Measurements from ENCODE around the gene LRSAM1. TPM values are rescaled to one million over a fixed set of nuclear protein-coding genes. Genes with fewer than 3 reads are reported as not detected.

The LRSAM1 gene
- total and polyA plus RNA-seq, 9 donors: 9.0 to 28.5 (median 17.4) TPM

- 50 to 51% (median 50%) methylated on average over 23 to 25 of the region's 25 CpGs for WGBS, 3 donors
Measured at GRCh38 chr9:127503947-127504886, 52.9 kb downstream of the LRSAM1 start.

DNA sequence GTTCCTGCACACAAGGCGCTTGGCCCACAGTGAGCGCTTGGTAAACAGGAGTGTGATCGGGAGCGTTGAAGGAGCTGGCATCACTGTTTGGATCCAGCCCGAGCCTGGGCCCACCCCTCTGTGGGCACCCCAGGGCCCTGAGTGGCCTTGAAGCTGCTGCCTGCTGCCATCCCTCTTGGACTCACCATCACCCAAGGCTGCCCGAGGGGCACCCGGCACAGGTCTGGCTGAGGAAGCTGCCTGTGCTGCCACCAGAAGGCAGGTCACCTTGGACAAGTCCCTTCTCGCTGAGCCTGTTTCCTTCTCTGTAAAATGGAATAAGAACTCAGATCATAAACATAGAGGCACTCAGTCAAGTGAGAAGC, 53.6 kb downstream of the LRSAM1 start:
- WGBS, 3 donors: 83 to 90% (median 90%) methylated on average over 8 of the region's 8 CpGs
- TF ChIP-seq EP300 (IDR thresholded peaks at IDR 0.05): no peak
- no peak for TF ChIP-seq POLR2A (IDR thresholded peaks at IDR 0.05)
- TF ChIP-seq, protein P1, sequence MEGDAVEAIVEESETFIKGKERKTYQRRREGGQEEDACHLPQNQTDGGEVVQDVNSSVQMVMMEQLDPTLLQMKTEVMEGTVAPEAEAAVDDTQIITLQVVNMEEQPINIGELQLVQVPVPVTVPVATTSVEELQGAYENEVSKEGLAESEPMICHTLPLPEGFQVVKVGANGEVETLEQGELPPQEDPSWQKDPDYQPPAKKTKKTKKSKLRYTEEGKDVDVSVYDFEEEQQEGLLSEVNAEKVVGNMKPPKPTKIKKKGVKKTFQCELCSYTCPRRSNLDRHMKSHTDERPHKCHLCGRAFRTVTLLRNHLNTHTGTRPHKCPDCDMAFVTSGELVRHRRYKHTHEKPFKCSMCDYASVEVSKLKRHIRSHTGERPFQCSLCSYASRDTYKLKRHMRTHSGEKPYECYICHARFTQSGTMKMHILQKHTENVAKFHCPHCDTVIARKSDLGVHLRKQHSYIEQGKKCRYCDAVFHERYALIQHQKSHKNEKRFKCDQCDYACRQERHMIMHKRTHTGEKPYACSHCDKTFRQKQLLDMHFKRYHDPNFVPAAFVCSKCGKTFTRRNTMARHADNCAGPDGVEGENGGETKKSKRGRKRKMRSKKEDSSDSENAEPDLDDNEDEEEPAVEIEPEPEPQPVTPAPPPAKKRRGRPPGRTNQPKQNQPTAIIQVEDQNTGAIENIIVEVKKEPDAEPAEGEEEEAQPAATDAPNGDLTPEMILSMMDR (IDR thresholded peaks at IDR 0.05): no peak
- H3K36me3 ChIP-seq: no peaks in the 10 kb centered on the region
- no peak overlapping the region for H3K4me3 ChIP-seq
- no peaks in the 10 kb centered on the region for H3K9me3 ChIP-seq
- H3K27me3 ChIP-seq: no peaks in the 10 kb centered on the region
- H3K27ac ChIP-seq: no peak overlapping the region
- peaks cover 3% of the 10 kb centered on the region for H3K4me1 ChIP-seq (ENCODE audit: insufficient read depth)
- intact Hi-C loops (cut with DNase I): loop anchor here (1.0 to 10.0 kb wide), 7 partner anchors 81 to 420 kb away; no protein-coding TSS in a partner anchor
- no peak for DNase-seq

More at GRCh38 chr9:127503947-127504886, 52.9 kb downstream of the LRSAM1 start:
- H3K27ac ChIP-seq: peak overlapping the region in 1 of 2 donors; percentile 29
- no peaks in the 10 kb centered on the region for H3K9me3 ChIP-seq
- H3K4me3 ChIP-seq: no peak overlapping the region
- H3K36me3 ChIP-seq: no peaks in the 10 kb centered on the region
- peak; percentile 83 to 92 (median 89) for DNase-seq
- TF ChIP-seq, protein P1 (IDR thresholded peaks at IDR 0.05): peak; percentile 87 to 94 (median 92)
- TF ChIP-seq POLR2A (IDR thresholded peaks at IDR 0.05): no peak
- H3K27me3 ChIP-seq: no peaks in the 10 kb centered on the region
- H3K4me1 ChIP-seq (ENCODE audit: insufficient read depth): peaks cover 2% of the 10 kb centered on the region
- intact Hi-C loops (cut with DNase I): loop anchor here (1.0 to 10.0 kb wide), 5 partner anchors 82 to 421 kb away; no protein-coding TSS in a partner anchor

DNA sequence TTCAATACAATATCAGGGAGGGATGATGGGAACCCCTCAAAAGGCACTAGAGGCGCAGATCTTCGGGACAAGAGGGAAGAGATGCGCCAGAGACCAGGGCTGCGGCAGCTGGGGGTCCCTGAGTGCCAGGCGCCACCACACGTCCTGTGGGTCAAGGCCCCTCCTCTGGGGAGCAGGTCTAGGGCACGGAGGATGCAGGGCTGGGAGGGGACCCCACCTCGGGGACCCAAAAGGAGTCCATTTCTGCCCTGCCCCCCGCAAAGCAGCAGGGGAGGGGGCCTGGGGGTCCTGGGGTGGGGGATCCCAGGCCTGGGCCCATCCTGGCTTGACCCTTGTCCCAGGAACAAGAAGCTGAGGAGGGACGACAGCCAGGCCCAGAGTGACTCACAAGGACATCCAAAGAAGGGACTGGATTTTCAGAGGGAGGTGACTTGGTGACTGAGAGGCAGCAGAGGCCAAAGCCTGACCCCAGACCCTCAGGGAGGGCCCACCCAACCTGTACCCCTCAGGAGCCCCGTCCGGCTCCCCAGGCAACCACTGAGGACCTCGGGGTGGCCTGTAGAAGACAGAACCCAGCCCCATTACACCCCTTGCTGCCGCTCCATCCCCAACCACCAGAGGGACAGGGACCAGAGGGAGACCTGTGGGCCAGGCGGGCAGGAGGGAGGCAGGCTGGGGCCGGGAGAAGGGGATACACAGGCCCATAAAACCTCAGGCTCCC, 54.2 kb downstream of the LRSAM1 start:
- Histone ChIP-seq H3K4me3 (no peak overlapping the region), H3K4me1 (ENCODE audit: insufficient read depth) (peaks cover 7% of the 10 kb centered on the region), H3K36me3 (no peaks in the 10 kb centered on the region), H3K27me3 (no peaks in the 10 kb centered on the region), H3K27ac (no peak overlapping the region), H3K9me3 (no peaks in the 10 kb centered on the region)
- TF ChIP-seq EP300 (IDR thresholded peaks at IDR 0.05) (no peak), POLR2A (IDR thresholded peaks at IDR 0.05) (no peak)
- TF ChIP-seq, protein P1 (IDR thresholded peaks at IDR 0.05): peak in 2 of 3 donors; percentile 52 to 57
- WGBS, 3 donors: 73 to 84% (median 81%) methylated on average over 15 to 16 of the region's 16 CpGs
- intact Hi-C loops (cut with DNase I): loop anchor here (2.0 to 10.0 kb wide), 6 partner anchors 81 to 419 kb away; no protein-coding TSS in a partner anchor
- peak in 3 of 5 donors; percentile 57 to 65 (median 59) for DNase-seq

DNA sequence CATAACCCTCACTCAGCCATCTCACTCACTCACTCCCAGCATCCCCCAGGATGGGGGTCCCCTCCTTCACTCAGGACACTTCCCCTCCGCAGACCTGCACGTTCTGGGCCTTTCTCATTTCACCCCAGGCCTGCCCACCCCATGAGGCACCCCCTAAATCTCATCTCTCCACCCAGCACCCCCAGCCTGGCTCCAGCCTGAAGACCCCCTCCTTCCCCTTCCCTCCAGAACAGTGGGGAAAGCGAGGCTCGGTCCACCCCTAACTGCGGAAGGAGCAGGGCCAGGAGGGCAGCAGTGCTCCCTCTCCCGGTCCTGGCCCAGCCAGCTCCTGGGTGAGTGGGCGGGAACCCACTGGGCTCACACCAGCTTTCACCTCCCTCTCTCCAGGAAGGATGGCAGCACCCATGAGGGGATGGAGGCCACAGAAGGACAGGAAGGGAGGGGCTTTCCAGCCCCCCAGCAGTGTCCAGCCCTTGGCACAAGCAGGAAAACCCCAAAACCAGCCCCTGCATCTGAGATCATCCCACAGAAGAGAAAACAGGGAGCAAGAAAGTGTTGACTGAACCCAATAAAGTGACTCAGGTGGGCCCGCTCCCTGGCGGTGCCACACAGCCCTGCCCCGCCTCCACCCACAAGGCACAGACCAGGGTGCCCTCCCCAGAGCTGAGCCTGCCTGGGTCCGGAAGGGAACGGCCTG, 55.0 kb downstream of the LRSAM1 start:
- peaks cover 7% of the 10 kb centered on the region for H3K4me1 ChIP-seq (ENCODE audit: insufficient read depth)
- no peak for DNase-seq
- no peaks in the 10 kb centered on the region for H3K36me3 ChIP-seq
- TF ChIP-seq EP300 (IDR thresholded peaks at IDR 0.05) (no peak), POLR2A (IDR thresholded peaks at IDR 0.05) (no peak)
- TF ChIP-seq, protein P1 (IDR thresholded peaks at IDR 0.05): no peak
- no peak overlapping the region for H3K4me3 ChIP-seq
- 78 to 85% (median 84%) methylated on average over 12 of the region's 12 CpGs for WGBS, 3 donors
- intact Hi-C loops (cut with DNase I): loop anchor here (5.0 to 10.0 kb wide), 5 partner anchors 219 to 419 kb away; no protein-coding TSS in a partner anchor
- no peaks in the 10 kb centered on the region for H3K27me3 ChIP-seq
- H3K9me3 ChIP-seq: no peaks in the 10 kb centered on the region
- peak overlapping the region in 1 of 2 donors; percentile 39 for H3K27ac ChIP-seq
